K562 (cell line): Measurements from ENCODE around the gene THADA. TPM values are rescaled to one million over a fixed set of nuclear protein-coding genes. Genes with fewer than 3 reads are reported as not detected.

ENCODE experiments used
- ATAC-seq: fragments of 200-7000 bp; cut with Tn5 transposase; 3 replicates; pipeline ENCODE4 v1.9.1; 2020; ENCODE audit warnings: moderate library complexity
- BruUV-seq: library from RNA; stranded (reverse); fragments of 400-500 nt; replicated peaks from 2 replicates; lab custom pipeline; 2021; lab: Mats Ljungman, UMichigan
- CTCF ChIA-PET: fragments of 300-600 bp; formaldehyde crosslinking; extraction: SDS; loops from one replicate; lab custom pipeline; 2021; ENCODE audit warnings: low intra/inter-chr PET ratio; lab: Yijun Ruan, JAX
- POLR2A ChIA-PET: fragments of 300-600, 350-650 bp; sonication (Branson Sonifier 250); formaldehyde crosslinking; extraction: SDS; loops from one replicate; lab custom pipeline; 2021; ENCODE audit warnings: antibody characterized with exemption, inconsistent platforms; lab: Yijun Ruan, JAX
- DNase-seq, 4 experiments: peaks; one replicate each; pipeline versions ENCODE4 v3.0.0 to v3.0.0-alpha.2; 2011 to 2018; ENCODE audit warnings: low spot score in 3 of 4, mixed read lengths in 3 of 4; ENCODE audit errors: extremely low read depth in 1 of 4
- FAIRE-seq: peaks from 2 replicates; lab custom pipeline; 2011; peaks lifted over from hg19 to GRCh38; lab: Jason Lieb, UNC
- H2AFZ ChIP-seq: 2 replicates; pipeline ENCODE4 v1.6.0; 2011; ENCODE audit warnings: low read depth, low read length, control low read depth, inconsistent platforms
- H3K27ac ChIP-seq: fragments of 200-600 bp; 3 replicates; pipeline ENCODE4 v1.8.0; 2011; ENCODE audit warnings: low read depth, mild to moderate bottlenecking, control low read depth, inconsistent platforms, low read length, moderate library complexity, mixed read lengths; ENCODE audit errors: extremely low read depth
- H3K27me3 ChIP-seq, 2 experiments: fragments of 300-600 bp in 1 of 2; 2 replicates in 1 of 2; 3 replicates in 1 of 2; pipeline versions ENCODE4 v1.6.0 to v1.8.0; 2011; ENCODE audit warnings: inconsistent platforms in 2 of 2, low read length in 2 of 2, mild to moderate bottlenecking in 1 of 2, mixed read lengths in 1 of 2, moderate library complexity in 1 of 2; ENCODE audit not compliant: control insufficient read depth in 2 of 2, insufficient read depth in 2 of 2
- H3K36me3 ChIP-seq: fragments of 300-600 bp; 3 replicates; pipeline ENCODE4 v1.8.0; 2011; ENCODE audit warnings: mild to moderate bottlenecking, low read length, inconsistent platforms; ENCODE audit not compliant: control insufficient read depth, insufficient read depth
- H3K4me1 ChIP-seq, 2 experiments: fragments of 200-600 bp in 1 of 2; replicated peaks in 1 of 2; 2 replicates in 1 of 2; 3 replicates in 1 of 2; pipeline versions ENCODE4 v1.5.1 to v1.8.0; 2011; ENCODE audit warnings: inconsistent platforms in 2 of 2, low read length in 2 of 2, mild to moderate bottlenecking in 1 of 2, mixed read lengths in 1 of 2, moderate library complexity in 1 of 2; ENCODE audit not compliant: control insufficient read depth in 2 of 2, insufficient read depth in 2 of 2
- H3K4me2 ChIP-seq: 2 replicates; pipeline ENCODE4 v1.6.1; 2011; ENCODE audit warnings: low read length, control low read depth, inconsistent platforms, mixed read lengths; ENCODE audit not compliant: insufficient read depth
- H3K4me3 ChIP-seq: fragments of 200-600 bp; sonication (generic), shearing (Covaris generic); 2 replicates; pipeline ENCODE4 v1.5.1; 2016; ENCODE audit warnings: control low read depth, inconsistent platforms
- H3K79me2 ChIP-seq: fragments of 200-600 bp; 3 replicates; pipeline ENCODE4 v1.8.0; 2011; ENCODE audit warnings: low read length, inconsistent platforms; ENCODE audit not compliant: control insufficient read depth, insufficient read depth
- H3K9ac ChIP-seq, 2 experiments: 2 replicates each; pipeline versions ENCODE4 v1.6.0 to v1.6.1; 2011; ENCODE audit warnings: low read depth in 2 of 2, low read length in 2 of 2, control low read depth in 1 of 2, inconsistent platforms in 1 of 2, mild to moderate bottlenecking in 1 of 2, mixed read lengths in 1 of 2; ENCODE audit not compliant: insufficient read depth in 1 of 2
- H3K9me1 ChIP-seq: one replicate; pipeline ENCODE4 v1.6.0; 2011; ENCODE audit warnings: inconsistent platforms, mild to moderate bottlenecking, low read length, moderate library complexity; ENCODE audit not compliant: control insufficient read depth, insufficient read depth
- H3K9me3 ChIP-seq: replicated peaks from 2 replicates; pipeline ENCODE4 v1.5.1; 2011; ENCODE audit warnings: low read depth, low read length, inconsistent platforms; ENCODE audit not compliant: control insufficient read depth, insufficient read depth
- H4K20me1 ChIP-seq: replicated peaks from 2 replicates; pipeline ENCODE4 v1.6.1; 2011; ENCODE audit warnings: low read length, inconsistent platforms, mixed read lengths; ENCODE audit not compliant: control insufficient read depth, insufficient read depth
- GTF2A2 ChIP-seq: IDR thresholded peaks from 2 replicates; pipeline ENCODE4 v1.6.1; 2016; ENCODE audit warnings: mild to moderate bottlenecking, missing genetic modification characterization, missing compliant biosample characterization
- KAT2B ChIP-seq: IDR thresholded peaks from one replicate; pipeline ENCODE4 v1.6.1; 2012; ENCODE audit warnings: low read depth, mild to moderate bottlenecking, control low read depth, inconsistent platforms, low read length, moderate library complexity
- RCOR1 ChIP-seq, 2 experiments: IDR thresholded peaks; 2 replicates each; pipeline ENCODE4 v1.6.1; 2012; ENCODE audit warnings: low read depth in 2 of 2, low read length in 2 of 2, borderline replicate concordance in 1 of 2, improper control_type of control experiment in 1 of 2
- SETDB1 ChIP-seq: IDR thresholded peaks from one replicate; pipeline ENCODE4 v1.6.1; 2012; ENCODE audit warnings: low read length, control low read depth, inconsistent platforms
- SREBF1 ChIP-seq: fragments of 150-350 bp; IDR thresholded peaks from 2 replicates; pipeline ENCODE4 v1.6.1; 2014; ENCODE audit warnings: antibody characterized with exemption, low read depth, low read length, borderline replicate concordance
- ZKSCAN8 ChIP-seq: fragments of 200-800 bp; sonication (Bioruptor generic); IDR thresholded peaks from 2 replicates; pipeline ENCODE4 v1.6.1; 2016; ENCODE audit warnings: missing genetic modification characterization, missing compliant biosample characterization
- ZNF780A ChIP-seq: fragments of 250-450 bp; sonication (Bioruptor Pico); IDR thresholded peaks from 2 replicates; pipeline ENCODE4 v1.5.0; 2021; ENCODE audit warnings: mild to moderate bottlenecking
- WGBS: fragments of 100-300 bp; shearing (Covaris generic); methylation state at CpG from one replicate; pipeline ENCODE4 v1.1.6; 2016; ENCODE audit warnings: low coverage, mixed read lengths; ENCODE audit not compliant: insufficient coverage; ENCODE audit errors: missing lambda C conversion rate; 5-methylcytosine and 5-hydroxymethylcytosine counted together
- in situ Hi-C: fragments of 300-500 bp; cut with MboI; formaldehyde crosslinking; loops from 4 replicates; pipeline ENCODE4 v1.15.0; 2018; ENCODE audit warnings: inconsistent platforms, mixed read lengths
- intact Hi-C: fragments of 100-400 bp; cut with micrococcal nuclease; formaldehyde crosslinking; loops from 2 replicates; pipeline ENCODE4 v1.14.2; 2022
- polyA plus RNA-seq, 8 experiments: library from polyadenylated mRNA; depleted of rRNA in 4 of 8; stranded (reverse) in 5 of 8; unstranded in 3 of 8; fragments of >200 nt; fragmentation: Nextera tagmentation in 2 of 8; fragmentation: Illumina TruSeq in 1 of 8; extraction: Ambion mirVana in 2 of 8; extraction: Trizol in 1 of 8; gene quantifications; 2 replicates each; pipeline versions ENCODE4 v1.2.1 to v1.2.3, GENCODE V29; 2011 to 2014; ENCODE audit warnings: inconsistent platforms in 1 of 8, missing spikeins in 1 of 8
- total RNA-seq, 7 experiments: library from RNA; depleted of rRNA in 6 of 7; stranded (reverse); fragments of >200 nt in 6 of 7; fragmentation: Illumina TruSeq in 2 of 7; extraction: Trizol in 2 of 7; gene quantifications; 2 replicates each; pipeline versions ENCODE4 v1.2.1 to v1.2.3, GENCODE V29; 2011 to 2021; ENCODE audit warnings: low replicate concordance in 1 of 7

The THADA gene
- total and polyA plus RNA-seq, 9 of the 15 experiments (the other 6 are each of a cell fraction or from before 2014, with no cell fraction given): 17.8 to 34.7 (median 31.9) TPM

GRCh38 chr2:43391878-43392215 lies 204.0 kb downstream of the THADA start (continued):
- TF ChIP-seq ZKSCAN8: no peak
- TF ChIP-seq, all 486 proteins: peak for 0

- WGBS: 36% methylated on average over 2 of the region's 2 CpGs
- no peak overlapping the region for H3K4me2 ChIP-seq
- no peak for FAIRE-seq
Observed at GRCh38 chr2:43391201-43391877, 204.5 kb downstream of the THADA start.

More at GRCh38 chr2:43391201-43391877, 204.5 kb downstream of the THADA start:
- Histone ChIP-seq H3K36me3 (peaks cover 2% of the 10 kb centered on the region; the same call in 1 of the 3 replicates), H3K27ac (no peak overlapping the region), H3K9me3 (no peaks in the 10 kb centered on the region), H3K9ac (no peak overlapping the region), H3K4me1 (0 out of 5 replicates have a peak, but pooled peaks cover 0 to 6% of the 10 kb centered on the region in 2 experiments), H3K4me3 (no peak overlapping the region), H3K27me3 (no peaks in the 10 kb centered on the region), H3K79me2 (no peaks in the 10 kb centered on the region), H4K20me1 (no peaks in the 10 kb centered on the region), H2AFZ (no peak overlapping the region)
- DNase-seq: no peak
- no peak for ATAC-seq
- CTCF ChIA-PET: no interaction called here
- BruUV-seq: no TSS peak
- in situ Hi-C loops: no loop called here
- POLR2A ChIA-PET: interaction anchor here (1.5 kb wide), 1 partner anchor 11 kb away, joined by 3 read pairs; no protein-coding TSS in a partner anchor
- TF ChIP-seq SREBF1: no peak
- no peak for TF ChIP-seq GTF2A2 (tag)
- TF ChIP-seq KAT2B: no peak
- TF ChIP-seq SETDB1: no peak
- TF ChIP-seq RCOR1 (IDR thresholded peaks at IDR 0.05; ENCODE audit: borderline replicate concordance in 1 of 2, low read depth in 2 of 2, low read length in 2 of 2): no peak
- TF ChIP-seq ZNF780A: no peak
- TF ChIP-seq, all 486 proteins: peak for 0
- intact Hi-C loops: no loop called here
- H3K9me1 ChIP-seq: no peaks in the 10 kb centered on the region
